Measurements from ENCODE around the gene EHMT1. TPM values are rescaled to one million over a fixed set of nuclear protein-coding genes. Genes with fewer than 3 reads are reported as not detected.

The EHMT1 gene
- total RNA-seq, 6 experiments from 2014 or later: 26.8 to 51.9 (median 36.7) TPM

- 55% methylated on average over 16 of the region's 23 CpGs for WGBS (ENCODE audit: insufficient coverage, low coverage, low lambda C conversion rate, missing lambda C conversion rate)
- ATAC-seq (peak; percentile 29 to 62 (median 38)), DNase-seq (no peak)
- TF ChIP-seq CTCF (IDR thresholded peaks at IDR 0.05) (no peak), POLR2A (IDR thresholded peaks at IDR 0.05) (no peak)
- Histone ChIP-seq H3K4me1 (peaks cover 0 to 43% (median 8%) of the 10 kb centered on the region in 4 donors), H3K36me3 (no peaks in the 10 kb centered on the region), H3K27ac (no peak overlapping the region), H3K4me3 (no peak overlapping the region), H3K27me3 (no peaks in the 10 kb centered on the region), H3K9me3 (no peaks in the 10 kb centered on the region)
- intact Hi-C loops (cut with DNase I): no loop called here
These were observed 13.7 kb downstream of the EHMT1 start for GRCh38 chr9:137632230-137633161.

- DNase-seq (no peak), ATAC-seq (no peak)
- 82% methylated on average over 5 of the region's 5 CpGs for WGBS (ENCODE audit: insufficient coverage, low coverage, low lambda C conversion rate, missing lambda C conversion rate)
- intact Hi-C loops (cut with DNase I): no loop called here
- TF ChIP-seq CTCF (IDR thresholded peaks at IDR 0.05) (no peak), POLR2A (IDR thresholded peaks at IDR 0.05) (no peak)
- no peaks in the 10 kb centered on the region for H3K27me3 ChIP-seq
- no peak overlapping the region for H3K27ac ChIP-seq
- no peaks in the 10 kb centered on the region for H3K36me3 ChIP-seq
- peaks cover 0 to 38% (median 8%) of the 10 kb centered on the region in 4 donors for H3K4me1 ChIP-seq
- H3K4me3 ChIP-seq: no peak overlapping the region
- no peaks in the 10 kb centered on the region for H3K9me3 ChIP-seq
These were observed 15.2 kb downstream of the EHMT1 start for GRCh38 chr9:137634016-137634415.

GRCh38 chr9:137638680-137639079 lies 19.9 kb downstream of the EHMT1 start:
- WGBS (ENCODE audit: insufficient coverage, low coverage, low lambda C conversion rate, missing lambda C conversion rate): 86% methylated on average over 4 of the region's 6 CpGs
- Histone ChIP-seq H3K9me3 (no peaks in the 10 kb centered on the region), H3K4me1 (peaks cover 0 to 12% (median 3%) of the 10 kb centered on the region in 4 donors), H3K4me3 (peak overlapping the region in 1 of 3 donors; percentile 2), H3K36me3 (peaks cover 0 to 3% (median 0%) of the 10 kb centered on the region in 4 donors), H3K27me3 (no peaks in the 10 kb centered on the region), H3K27ac (peak overlapping the region in 1 of 3 donors; percentile 33)
- DNase-seq (no peak), ATAC-seq (no peak)
- intact Hi-C loops (cut with DNase I): no loop called here
- TF ChIP-seq CTCF (IDR thresholded peaks at IDR 0.05) (no peak), POLR2A (IDR thresholded peaks at IDR 0.05) (no peak)

GRCh38 chr9:137639303-137640051 lies 20.7 kb downstream of the EHMT1 start:
- no peak for TF ChIP-seq CTCF (IDR thresholded peaks at IDR 0.05)
- TF ChIP-seq POLR2A (IDR thresholded peaks at IDR 0.05): no peak
- intact Hi-C loops (cut with DNase I): no loop called here
- 37% methylated on average over 11 of the region's 12 CpGs for WGBS (ENCODE audit: insufficient coverage, low coverage, low lambda C conversion rate, missing lambda C conversion rate)
- H3K9me3 ChIP-seq: no peaks in the 10 kb centered on the region
- no peaks in the 10 kb centered on the region for H3K27me3 ChIP-seq
- H3K36me3 ChIP-seq: peaks cover 0 to 3% (median 0%) of the 10 kb centered on the region in 4 donors
- H3K4me1 ChIP-seq: peaks cover 0 to 12% (median 3%) of the 10 kb centered on the region in 4 donors
- peak overlapping the region in 2 of 3 donors; percentile 2 to 6 for H3K4me3 ChIP-seq
- H3K27ac ChIP-seq: peak overlapping the region in 2 of 3 donors; percentile 28 to 33
- DNase-seq: no peak
- peak; percentile 73 to 94 (median 86) for ATAC-seq

Data from right lobe of liver (tissue), 6 donors.